Colonic mucosa (tissue), 4 donors: ENCODE data around the gene ZMYM4. TPM values are rescaled to one million over a fixed set of nuclear protein-coding genes. Genes with fewer than 3 reads are reported as not detected.
"Not testable (repeated sequence)": the region's sequence is repeated elsewhere in the genome, so short reads cannot be mapped to it uniquely, and the experiment has no call there.

Experiments used
- DNase-seq: peaks from one replicate; pipeline ENCODE4 v3.0.0-alpha.2; 2020
- H3K27ac ChIP-seq: fragments of 200-600 bp; one replicate; pipeline ENCODE4 v1.8.0; 2021
- H3K27me3 ChIP-seq: fragments of 200-600 bp; one replicate; pipeline ENCODE4 v1.8.0; 2021
- H3K36me3 ChIP-seq: fragments of 200-600 bp; one replicate; pipeline ENCODE4 v1.8.0; 2021
- H3K4me1 ChIP-seq: fragments of 200-600 bp; one replicate; pipeline ENCODE4 v1.8.0; 2021; ENCODE audit warnings: mild to moderate bottlenecking
- H3K4me3 ChIP-seq: fragments of 200-600 bp; one replicate; pipeline ENCODE4 v1.8.0; 2021
- H3K9ac ChIP-seq, 2 donors: one replicate each; pipeline ENCODE4 v1.7.0; 2013; ENCODE audit warnings: control low read depth in 2 of 2, low read depth in 2 of 2, low read length in 2 of 2
- H3K9me3 ChIP-seq: fragments of 200-600 bp; one replicate; pipeline ENCODE4 v1.8.0; 2021
- CTCF ChIP-seq: fragments of 200-600 bp; IDR thresholded peaks from one replicate; pipeline ENCODE4 v1.8.0; 2022; ENCODE audit warnings: antibody characterized with exemption, mild to moderate bottlenecking
- intact Hi-C: fragments of 100-400 bp; cut with DNase I; formaldehyde crosslinking; loops from one replicate; pipeline ENCODE4 v1.14.1; 2022
- total RNA-seq, 2 donors: library from RNA; stranded (reverse); fragmentation: NEBNext Ultra II Directional in 1 of 2; extraction: Animal tissue kit (Norgen Biotek cat#: 25700) in 1 of 2; gene quantifications; one replicate each; pipeline ENCODE4 v1.2.1, GENCODE V29; 2021
- donor health status: healthy.
- donor health status: DM: no; HTN: no; CAD: no.
- donor health status: DM: no; HTN: no; CAD: no.

ZMYM4 gene
- total RNA-seq, 2 donors from 2014 or later, result 25.9 to 31.8 TPM

GRCh38 chr1:35229587-35230360 is 38.7 kb upstream of the ZMYM4 start:
- Histone ChIP-seq H3K4me1 (no peaks in the 10 kb centered on the region), H3K9ac (no peak overlapping the region), H3K27ac (no peak overlapping the region), H3K9me3 (no peaks in the 10 kb centered on the region), H3K27me3 (no peaks in the 10 kb centered on the region), H3K4me3 (no peak overlapping the region), H3K36me3 (no peaks in the 10 kb centered on the region)
- no peak for DNase-seq
- no peak for TF ChIP-seq CTCF
- intact Hi-C loops, result no loop called here

- TF ChIP-seq CTCF, result no peak
- intact Hi-C loops, result no loop called here
- Histone ChIP-seq H3K4me3 (no peak overlapping the region), H3K27ac (no peak overlapping the region), H3K9me3 (no peaks in the 10 kb centered on the region), H3K9ac (no peak overlapping the region), H3K4me1 (no peaks in the 10 kb centered on the region), H3K27me3 (no peaks in the 10 kb centered on the region), H3K36me3 (no peaks in the 10 kb centered on the region)
- DNase-seq, result no peak
These were observed 37.2 kb upstream of the ZMYM4 start for GRCh38 chr1:35231287-35231686.

- H3K4me1 ChIP-seq, H3K4me3 ChIP-seq, DNase-seq, H3K9me3 ChIP-seq, H3K27ac ChIP-seq, H3K27me3 ChIP-seq, H3K9ac ChIP-seq, intact Hi-C loops, H3K36me3 ChIP-seq: not testable (repeated sequence)
These were observed 31.7 kb upstream of the ZMYM4 start for GRCh38 chr1:35236772-35237171.

- DNase-seq, result peak; percentile 31
- intact Hi-C loops, result no loop called here
- Histone ChIP-seq H3K9me3 (no peaks in the 10 kb centered on the region), H3K36me3 (no peaks in the 10 kb centered on the region), H3K4me3 (no peak overlapping the region), H3K27ac (no peak overlapping the region), H3K27me3 (no peaks in the 10 kb centered on the region), H3K9ac (no peak overlapping the region), H3K4me1 (no peaks in the 10 kb centered on the region)
- TF ChIP-seq CTCF, result no peak
These were observed 24.8 kb upstream of the ZMYM4 start for GRCh38 chr1:35243691-35244090.

- Histone ChIP-seq H3K27ac (no peak overlapping the region), H3K9me3 (no peaks in the 10 kb centered on the region), H3K36me3 (no peaks in the 10 kb centered on the region), H3K27me3 (no peaks in the 10 kb centered on the region), H3K4me1 (no peaks in the 10 kb centered on the region), H3K9ac (no peak overlapping the region), H3K4me3 (no peak overlapping the region)
- TF ChIP-seq CTCF, result no peak
- DNase-seq, result no peak
- intact Hi-C loops, result no loop called here
These were observed 21.3 kb upstream of the ZMYM4 start for GRCh38 chr1:35247256-35247655.

GRCh38 chr1:35253941-35254340 is 14.6 kb upstream of the ZMYM4 start:
- Histone ChIP-seq H3K9ac (no peak overlapping the region), H3K36me3 (no peaks in the 10 kb centered on the region), H3K4me3 (no peak overlapping the region), H3K27me3 (no peaks in the 10 kb centered on the region), H3K9me3 (no peaks in the 10 kb centered on the region), H3K4me1 (no peaks in the 10 kb centered on the region), H3K27ac (no peak overlapping the region)
- no peak for DNase-seq
- no peak for TF ChIP-seq CTCF
- intact Hi-C loops, result no loop called here
